T-cell (primary cell): ENCODE results near the gene VASP. TPM values are rescaled to one million over a fixed set of nuclear protein-coding genes. Genes with fewer than 3 reads are reported as not detected.

ENCODE experiments used
- ATAC-seq, 4 experiments: fragments of 200-7000 bp in 3 of 4; fragments of 150-1000 bp in 1 of 4; cut with Tn5 transposase; replicated peaks in 1 of 4; 1 replicate in 3 of 4; 2 replicates in 1 of 4; pipeline ENCODE4 v1.10.0; 2021; ENCODE audit warnings: moderate library complexity in 3 of 4, mild to moderate bottlenecking in 2 of 4, moderate number of reproducible peaks in 1 of 4
- CTCF ChIA-PET, 2 donors: fragments of 300-600 bp; sonication (Branson Sonifier 250); formaldehyde crosslinking; loops; one replicate each; lab custom pipeline; 2022; ENCODE audit warnings: antibody characterized with exemption in 2 of 2; lab: Charles Lee
- POLR2A ChIA-PET, 2 donors: fragments of 300-600 bp; sonication (Branson Sonifier 250); formaldehyde crosslinking; loops; one replicate each; lab custom pipeline; 2022; ENCODE audit warnings: antibody characterized with exemption in 2 of 2; lab: Charles Lee
- DNase-seq, 35 experiments: peaks; one replicate each; pipeline versions ENCODE4 v3.0.0 to v3.0.0-alpha.2; 2013 to 2023
- H3K27ac ChIP-seq: one replicate; pipeline ENCODE4 v1.5.1; 2013; ENCODE audit warnings: low read length
- H3K27me3 ChIP-seq, 2 experiments: replicated peaks in 1 of 2; 1 replicate in 1 of 2; 2 replicates in 1 of 2; pipeline versions ENCODE4 v1.6.1 to v1.7.0; 2013; ENCODE audit warnings: low read length in 1 of 2, mixed read lengths in 1 of 2; ENCODE audit not compliant: control insufficient read depth in 2 of 2, insufficient read depth in 2 of 2; ENCODE audit errors: extremely low read depth in 1 of 2
- H3K36me3 ChIP-seq, 2 donors: 1 replicate in 1 of 2; 2 replicates in 1 of 2; pipeline versions ENCODE4 v1.6.1 to v1.7.0; 2013; ENCODE audit warnings: low read length in 1 of 2; ENCODE audit not compliant: control insufficient read depth in 2 of 2, insufficient read depth in 1 of 2; ENCODE audit errors: extremely low read depth in 1 of 2
- H3K4me1 ChIP-seq, 2 experiments: 1 replicate in 1 of 2; 2 replicates in 1 of 2; pipeline versions ENCODE4 v1.6.1 to v1.7.0; 2013; ENCODE audit warnings: low read length in 2 of 2, mixed read lengths in 1 of 2; ENCODE audit not compliant: insufficient read depth in 2 of 2, control insufficient read depth in 1 of 2; ENCODE audit errors: extremely low read depth in 1 of 2
- H3K4me3 ChIP-seq, 2 donors: 1 replicate in 1 of 2; 2 replicates in 1 of 2; pipeline versions ENCODE4 v1.5.1 to v1.7.0; 2013; ENCODE audit warnings: mild to moderate bottlenecking in 2 of 2, low read length in 1 of 2, moderate library complexity in 1 of 2; ENCODE audit not compliant: control insufficient read depth in 1 of 2; ENCODE audit errors: extremely low read depth in 1 of 2
- H3K9me3 ChIP-seq: 2 replicates; pipeline ENCODE4 v1.7.0; 2013
- H3K27ac Mint-ChIP-seq, 2 donors: one replicate each; pipeline ENCODE4 v1.8.0; 2020 to 2021; ENCODE audit warnings: mild to moderate bottlenecking in 2 of 2, mixed read lengths in 2 of 2
- H3K27me3 Mint-ChIP-seq, 2 donors: one replicate each; pipeline ENCODE4 v1.8.0; 2021 to 2022; ENCODE audit warnings: mixed read lengths in 2 of 2
- H3K36me3 Mint-ChIP-seq: one replicate; pipeline ENCODE4 v1.8.0; 2021; ENCODE audit warnings: mixed read lengths
- H3K4me1 Mint-ChIP-seq, 3 donors: one replicate each; pipeline ENCODE4 v1.8.0; 2020 to 2022; ENCODE audit warnings: mixed read lengths in 3 of 3, mild to moderate bottlenecking in 1 of 3
- H3K4me3 Mint-ChIP-seq, 3 donors: one replicate each; pipeline ENCODE4 v1.8.0; 2020 to 2022; ENCODE audit warnings: mild to moderate bottlenecking in 3 of 3, mixed read lengths in 3 of 3, moderate library complexity in 3 of 3
- H3K9me3 Mint-ChIP-seq, 3 donors: one replicate each; pipeline ENCODE4 v1.8.0; 2020 to 2022; ENCODE audit warnings: mixed read lengths in 3 of 3
- WGBS: methylation state at CpG from one replicate; pipeline ENCODE4 v1.1.5; 2013; ENCODE audit warnings: missing lambda C conversion rate; ENCODE audit not compliant: insufficient coverage; 5-methylcytosine and 5-hydroxymethylcytosine counted together
- total RNA-seq, 35 experiments: library from RNA in 6 of 35; stranded (reverse) in 6 of 35; fragments of 120-200 nt in 1 of 35; gene quantifications; one replicate each; pipeline versions ENCODE4 v1.2.1 to v1.2.4 and lab custom pipeline; 2013 to 2026

VASP gene
- total RNA-seq, 5 donors from 2014 or later (not counting 1 experiment from before 2014, with no cell fraction given) = 77.4 to 113 (median 101) TPM

GRCh38 chr19:45476304-45476703, 31.0 kb upstream of the VASP start:
- peaks cover 13 to 16% of the 10 kb centered on the region in 2 donors for H3K27me3 Mint-ChIP-seq
- peak in 3 of 35 experiments; percentile 23 to 40 (median 35) for DNase-seq
- POLR2A ChIA-PET = interaction anchor here (0.5 to 3.0 kb wide), 6 partner anchors 8 to 42 kb away, joined by 3 to 48 read pairs (median 4); partner anchors contain the start of gene FOSB (in 1 of the 2)
- CTCF ChIA-PET = interaction anchor here in 1 of 2 donors (0.5 to 3.2 kb wide), 2 partner anchors 21 to 36 kb away, joined by 5 to 135 read pairs; no protein-coding TSS in a partner anchor
- peak overlapping the region in 1 of 3 donors; percentile 80 for H3K4me3 Mint-ChIP-seq
- peak overlapping the region; percentile 53 to 78 for H3K27ac Mint-ChIP-seq
- Histone ChIP-seq H3K4me3 (no peak overlapping the region), H3K27me3 (peaks cover 11 to 23% of the 10 kb centered on the region in 2 experiments), H3K36me3 (no peaks in the 10 kb centered on the region), H3K27ac (no peak overlapping the region), H3K4me1 (peaks cover 9 to 44% of the 10 kb centered on the region in 2 experiments), H3K9me3 (no peaks in the 10 kb centered on the region)
- H3K36me3 Mint-ChIP-seq = peaks cover 27% of the 10 kb centered on the region
- no peak for ATAC-seq
- 73% methylated on average over 3 of the region's 5 CpGs for WGBS
- no peaks in the 10 kb centered on the region for H3K9me3 Mint-ChIP-seq
- H3K4me1 Mint-ChIP-seq = peaks cover 36 to 63% (median 48%) of the 10 kb centered on the region in 3 donors

- H3K9me3 Mint-ChIP-seq = no peaks in the 10 kb centered on the region
- ATAC-seq = no peak
- peak in 1 of 35 experiments; percentile 31 for DNase-seq
These were observed 30.1 kb upstream of the VASP start for GRCh38 chr19:45477186-45477585.

GRCh38 chr19:45477713-45478453, 29.4 kb upstream of the VASP start:
- H3K27ac Mint-ChIP-seq = peak overlapping the region; percentile 87 to 99
- H3K27me3 Mint-ChIP-seq = peaks cover 6 to 7% of the 10 kb centered on the region in 2 donors
- peak overlapping the region; percentile 69 to 81 (median 80) for H3K4me3 Mint-ChIP-seq
- DNase-seq = no peak
- peak overlapping the region; percentile 56 to 62 for H3K4me3 ChIP-seq
- ChIA-PET POLR2A (interaction anchor here (0.5 to 3.0 kb wide), 9 partner anchors 8 to 1871 kb away, joined by 3 to 48 read pairs (median 6); partner anchors contain the start of genes DHX34 (in 1 of the 2), FOSB (in 1 of the 2) and GIPR (in 1 of the 2)), CTCF (interaction anchor here (0.5 to 3.6 kb wide), 22 partner anchors 10 to 214 kb away, joined by 3 to 135 read pairs (median 5); partner anchors contain the start of genes FOSB (in 1 of the 2), QPCTL (in 1 of the 2) and SNRPD2 (in 1 of the 2))
- peaks cover 8 to 32% of the 10 kb centered on the region in 2 experiments for H3K4me1 ChIP-seq
- peaks cover 28 to 52% (median 36%) of the 10 kb centered on the region in 3 donors for H3K4me1 Mint-ChIP-seq
- WGBS = 4% methylated on average over 5 of the region's 12 CpGs
- H3K27ac ChIP-seq = peak overlapping the region; percentile 96
- H3K36me3 ChIP-seq = no peaks in the 10 kb centered on the region
- ATAC-seq = peak in 1 of 4 experiments; percentile 9
- peaks cover 12% of the 10 kb centered on the region for H3K36me3 Mint-ChIP-seq
- H3K9me3 Mint-ChIP-seq = no peaks in the 10 kb centered on the region
- no peaks in the 10 kb centered on the region for H3K9me3 ChIP-seq
- peaks cover 5 to 8% of the 10 kb centered on the region in 2 experiments for H3K27me3 ChIP-seq

More at GRCh38 chr19:45477186-45477585, 30.1 kb upstream of the VASP start:
- Histone ChIP-seq H3K9me3 (no peaks in the 10 kb centered on the region), H3K27ac (no peak overlapping the region), H3K4me1 (peaks cover 9 to 39% of the 10 kb centered on the region in 2 experiments), H3K27me3 (peaks cover 11 to 14% of the 10 kb centered on the region in 2 experiments), H3K36me3 (no peaks in the 10 kb centered on the region), H3K4me3 (no peak overlapping the region)
- H3K4me1 Mint-ChIP-seq = peaks cover 31 to 57% (median 41%) of the 10 kb centered on the region in 3 donors
- CTCF ChIA-PET = interaction anchor here in 1 of 2 donors (3.2 kb wide), 1 partner anchor 37 kb away, joined by 135 read pairs; no protein-coding TSS in a partner anchor
- POLR2A ChIA-PET = interaction anchor here (0.5 to 3.0 kb wide), 9 partner anchors 8 to 1872 kb away, joined by 3 to 48 read pairs (median 5); partner anchors contain the start of genes DHX34 (in 1 of the 2) and FOSB (in 1 of the 2)
- H3K36me3 Mint-ChIP-seq = peaks cover 19% of the 10 kb centered on the region
- peaks cover 9 to 10% of the 10 kb centered on the region in 2 donors for H3K27me3 Mint-ChIP-seq
- WGBS = 40% methylated on average over 4 of the region's 5 CpGs
- H3K4me3 Mint-ChIP-seq = peak overlapping the region in 2 of 3 donors; percentile 34 to 80
- peak overlapping the region; percentile 80 to 82 for H3K27ac Mint-ChIP-seq

DNA sequence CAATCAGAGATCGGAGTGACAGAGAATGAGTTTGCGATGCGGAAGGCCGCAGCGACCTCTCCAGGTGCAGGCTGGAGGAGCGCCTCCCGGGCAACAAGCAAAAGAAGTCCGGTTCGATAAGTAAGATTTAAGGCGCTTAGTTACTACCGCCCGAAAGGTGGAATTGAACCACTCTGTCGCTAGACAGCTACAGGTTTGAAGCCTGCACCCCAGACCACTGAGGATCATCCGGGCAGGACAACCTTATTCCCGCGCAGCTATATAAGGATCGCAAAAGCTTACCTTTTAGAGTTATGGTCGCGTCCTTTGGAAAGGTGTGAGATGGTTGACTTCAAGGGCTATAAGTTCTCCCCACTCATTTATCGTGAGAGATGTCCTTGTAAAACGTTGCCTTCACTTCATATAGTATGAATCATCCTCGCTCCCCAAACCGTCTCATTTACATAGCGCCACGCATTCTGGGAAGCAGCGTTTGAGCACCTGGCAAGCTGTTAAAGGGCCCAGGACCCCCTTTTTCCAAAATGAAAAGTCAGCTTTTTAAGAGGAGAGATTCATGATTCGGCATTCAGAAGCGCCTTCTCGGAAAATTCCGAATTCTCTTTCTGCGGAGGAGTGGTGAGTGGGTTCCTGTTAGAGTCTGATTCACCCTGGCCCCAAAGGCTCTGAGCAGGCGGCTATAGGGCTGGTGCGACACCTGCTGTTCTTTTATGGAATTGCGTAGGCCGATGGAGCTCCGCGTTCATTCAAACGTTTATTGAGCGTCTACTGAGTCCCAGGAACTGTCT, 28.6 kb upstream of the VASP start:
- H3K36me3 ChIP-seq = no peaks in the 10 kb centered on the region
- H3K4me1 Mint-ChIP-seq = peaks cover 27 to 50% (median 35%) of the 10 kb centered on the region in 3 donors
- ATAC-seq (peak; percentile 64 to 87 (median 82)), DNase-seq (peak; percentile 74 to 96 (median 85))
- H3K4me3 Mint-ChIP-seq = peak overlapping the region; percentile 69 to 81 (median 80)
- H3K36me3 Mint-ChIP-seq = peaks cover 7% of the 10 kb centered on the region
- CTCF ChIA-PET = interaction anchor here (0.5 to 3.6 kb wide), 28 partner anchors 10 to 213 kb away, joined by 3 to 135 read pairs (median 5); partner anchors contain the start of genes FOSB (in 1 of the 2), QPCTL (in 1 of the 2) and SNRPD2 (in 1 of the 2)
- H3K27ac Mint-ChIP-seq = peak overlapping the region; percentile 87 to 99
- H3K9me3 Mint-ChIP-seq = no peaks in the 10 kb centered on the region
- peaks cover 4% of the 10 kb centered on the region in 2 experiments for H3K27me3 ChIP-seq
- peaks cover 4 to 5% of the 10 kb centered on the region in 2 donors for H3K27me3 Mint-ChIP-seq
- H3K9me3 ChIP-seq = no peaks in the 10 kb centered on the region
- H3K27ac ChIP-seq = peak overlapping the region; percentile 96
- POLR2A ChIA-PET = interaction anchor here (0.5 to 3.0 kb wide), 7 partner anchors 9 to 238 kb away, joined by 3 to 48 read pairs (median 6); partner anchors contain the start of genes FOSB (in 1 of the 2) and GIPR (in 1 of the 2)
- H3K4me1 ChIP-seq = peaks cover 7 to 30% of the 10 kb centered on the region in 2 experiments
- 0% methylated on average over 28 of the region's 39 CpGs for WGBS
- H3K4me3 ChIP-seq = peak overlapping the region; percentile 56 to 62

DNA sequence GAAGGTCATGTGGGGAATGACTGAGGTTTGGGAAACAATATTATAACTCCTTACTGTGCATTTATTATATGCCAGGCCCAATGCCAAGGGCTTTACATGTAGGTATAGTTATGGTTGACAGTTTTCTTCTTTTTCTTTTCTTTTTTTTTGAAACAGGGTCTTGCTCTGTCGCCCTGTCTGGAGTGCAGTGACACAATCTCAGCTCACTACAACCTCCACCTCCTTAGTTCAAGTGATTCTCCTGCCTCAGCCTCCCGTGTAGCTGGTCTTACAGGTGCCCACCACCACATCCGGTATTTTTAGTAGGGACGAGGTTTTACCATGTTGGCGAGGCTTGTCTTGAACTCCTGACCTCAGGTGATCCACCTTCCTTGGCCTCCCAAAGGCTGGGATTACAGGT, 24.2 kb upstream of the VASP start:
- WGBS = 63% methylated on average over 3 of the region's 5 CpGs
- Mint-ChIP-seq H3K4me1 (peaks cover 9 to 18% (median 17%) of the 10 kb centered on the region in 3 donors), H3K36me3 (no peaks in the 10 kb centered on the region), H3K27me3 (no peaks in the 10 kb centered on the region), H3K4me3 (no peak overlapping the region), H3K27ac (no peak overlapping the region), H3K9me3 (no peaks in the 10 kb centered on the region)
- POLR2A ChIA-PET = no interaction called here
- CTCF ChIA-PET = no interaction called here
- DNase-seq (no peak), ATAC-seq (no peak)
- H3K9me3 ChIP-seq = no peaks in the 10 kb centered on the region
- H3K4me1 ChIP-seq = peaks cover 0 to 21% of the 10 kb centered on the region in 2 experiments
- peaks cover 0 to 1% of the 10 kb centered on the region in 2 experiments for H3K27me3 ChIP-seq
- H3K36me3 ChIP-seq = no peaks in the 10 kb centered on the region
- H3K4me3 ChIP-seq = no peak overlapping the region
- no peak overlapping the region for H3K27ac ChIP-seq
